Measurements from ENCODE around the gene MIPEP. TPM values are rescaled to one million over a fixed set of nuclear protein-coding genes. Genes with fewer than 3 reads are reported as not detected.
A peak's percentile ranks its signal among the peaks of the same experiment; 100 is the strongest.
"Not testable (repeated sequence)": the region's sequence is repeated elsewhere in the genome, so short reads cannot be mapped to it uniquely, and the experiment has no call there.

Gene MIPEP
- 29.9 TPM for total RNA-seq (ENCODE audit: insufficient read depth, low replicate concordance)

- DNase-seq (ENCODE audit: low spot score), result peak; percentile 99
Observed at GRCh38 chr13:23888658-23889614, at the start of gene MIPEP. MIPEP (minus strand) TSS chr13:23889400; CDS start chr13:23889320, 80 bp downstream.

DNA sequence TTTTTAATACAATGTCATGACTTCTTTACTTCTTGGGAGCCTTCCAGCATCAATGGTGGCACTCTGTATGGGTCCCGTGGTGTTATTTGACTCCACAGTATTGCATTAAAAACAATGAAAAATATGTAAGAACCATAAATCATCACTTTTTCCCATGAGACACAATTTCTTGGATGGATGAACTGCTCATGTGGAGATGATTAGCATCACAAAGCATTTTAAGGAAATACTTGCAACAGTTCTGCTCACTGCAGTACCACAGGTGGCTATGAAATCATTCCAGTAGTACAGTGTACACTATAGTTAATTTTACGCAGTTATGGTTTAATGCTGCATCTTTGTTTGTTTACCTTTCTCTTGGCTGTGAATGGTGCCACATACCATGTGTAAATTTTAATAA lies 45.3 kb upstream of the MIPEP start:
- no peak for DNase-seq (ENCODE audit: low spot score)

GRCh38 chr13:23928985-23929384 lies 39.8 kb upstream of the MIPEP start:
- peak; percentile 64 for DNase-seq (ENCODE audit: low spot score)

GRCh38 chr13:23923031-23923430 lies 33.8 kb upstream of the MIPEP start:
- DNase-seq (ENCODE audit: low spot score), result no peak

DNA sequence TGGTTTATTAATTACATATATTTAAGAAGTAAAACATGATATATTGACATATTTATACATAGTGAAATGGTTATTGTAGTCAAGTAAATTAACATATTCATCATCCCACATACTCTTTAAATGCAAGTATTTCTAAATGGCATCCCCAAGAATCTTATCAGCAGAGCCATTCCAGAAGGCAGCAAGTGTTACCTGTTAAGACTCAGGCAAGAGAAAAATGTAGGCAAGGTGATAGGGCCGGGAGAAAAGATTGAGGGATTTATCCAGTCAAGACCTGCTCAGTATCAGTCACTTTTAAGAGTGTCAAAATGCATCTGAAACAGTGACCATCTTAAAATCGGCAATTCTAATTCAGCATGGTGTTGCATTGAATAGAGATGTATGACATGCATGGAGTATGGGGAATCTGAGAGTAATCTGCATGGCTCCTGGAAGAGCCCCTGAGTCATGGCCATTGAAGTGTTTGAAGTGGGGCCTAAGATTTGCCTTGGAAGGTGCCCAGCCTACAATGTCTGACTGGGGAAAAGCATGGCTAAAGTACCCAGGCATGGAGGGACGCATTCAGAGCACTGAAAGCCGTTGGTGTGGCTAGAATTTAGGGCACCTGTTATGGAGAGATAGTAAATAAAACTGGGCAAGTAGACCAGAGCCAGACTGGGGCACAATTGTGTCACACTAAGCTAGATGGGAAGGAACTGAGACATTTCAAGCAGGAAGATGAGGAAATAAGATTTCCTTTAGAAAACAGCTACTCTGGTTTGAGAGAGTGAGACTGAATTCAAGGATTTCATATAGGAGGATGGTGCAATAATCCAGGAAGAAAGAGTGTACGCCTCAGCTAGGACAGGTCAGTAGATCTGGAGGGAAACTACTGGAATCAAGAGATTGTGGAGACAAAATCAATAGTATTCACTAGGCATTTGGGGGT lies 33.1 kb upstream of the MIPEP start:
- DNase-seq (ENCODE audit: low spot score), result no peak

DNA sequence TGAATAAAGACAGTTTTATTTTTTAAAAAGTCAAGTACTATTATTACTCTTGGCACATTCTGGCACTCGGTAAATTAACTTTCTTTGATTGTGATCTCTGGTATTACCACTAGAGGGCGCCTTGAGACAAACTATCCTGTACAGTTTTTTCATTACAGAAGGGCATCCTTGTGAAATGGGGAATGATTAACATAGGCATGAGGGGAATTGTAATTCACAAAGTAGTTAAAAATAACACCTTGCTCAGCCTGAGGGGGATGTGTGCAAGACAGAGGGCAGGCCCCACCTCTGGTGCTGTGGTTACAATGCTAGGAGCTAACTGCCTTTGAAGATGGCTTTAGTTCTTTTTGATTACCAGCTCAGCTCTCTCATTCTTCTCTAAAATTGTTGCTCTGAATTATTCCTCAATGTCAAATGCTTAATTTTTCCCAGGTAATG lies 32.3 kb upstream of the MIPEP start:
- DNase-seq (ENCODE audit: low spot score), result peak; percentile 61

DNA sequence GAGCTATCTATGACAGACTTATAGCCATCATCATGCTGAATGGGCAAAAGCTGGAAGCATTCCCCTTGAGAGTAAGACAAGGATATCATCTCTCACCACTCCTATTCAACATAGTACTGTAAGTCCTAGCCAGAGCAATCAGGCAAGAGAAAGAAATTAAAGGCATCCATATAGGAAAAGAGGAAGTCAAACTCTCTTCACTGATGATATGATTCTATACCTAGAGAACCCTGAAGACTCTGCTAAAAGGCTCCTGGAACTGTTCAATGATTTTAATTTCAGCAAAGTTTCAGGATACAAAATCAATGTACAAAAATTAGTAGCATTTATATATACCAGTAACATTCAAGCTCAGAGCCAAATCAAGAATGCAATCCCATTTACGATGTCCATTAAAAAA lies 29.8 kb upstream of the MIPEP start:
- no peak for DNase-seq (ENCODE audit: low spot score)

- no peak for DNase-seq (ENCODE audit: low spot score)
Observed at GRCh38 chr13:23918208-23918607, 29.0 kb upstream of the MIPEP start.

GRCh38 chr13:23915308-23915707 lies 26.1 kb upstream of the MIPEP start:
- no peak for DNase-seq (ENCODE audit: low spot score)

GRCh38 chr13:23912469-23912868 lies 23.3 kb upstream of the MIPEP start:
- DNase-seq (ENCODE audit: low spot score), result no peak

DNA sequence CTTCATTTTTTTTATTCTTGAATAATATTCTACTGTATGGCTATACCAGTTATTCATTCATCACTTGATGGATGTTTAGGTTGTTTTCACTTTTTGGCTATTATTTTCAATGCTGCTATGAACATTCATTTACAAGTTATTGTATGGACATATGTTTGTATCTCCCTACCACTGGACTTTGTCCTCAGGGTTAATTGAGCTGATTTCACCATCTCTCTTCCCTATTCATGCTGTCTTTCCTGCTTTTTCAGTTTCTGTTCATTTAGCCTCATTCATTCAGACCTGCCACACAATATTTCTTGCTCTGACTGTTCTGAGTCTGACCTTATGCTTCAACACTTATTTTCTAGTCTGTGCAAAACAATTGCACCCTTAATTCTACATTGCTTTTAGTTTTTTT lies 20.4 kb upstream of the MIPEP start:
- no peak for DNase-seq (ENCODE audit: low spot score)

DNA sequence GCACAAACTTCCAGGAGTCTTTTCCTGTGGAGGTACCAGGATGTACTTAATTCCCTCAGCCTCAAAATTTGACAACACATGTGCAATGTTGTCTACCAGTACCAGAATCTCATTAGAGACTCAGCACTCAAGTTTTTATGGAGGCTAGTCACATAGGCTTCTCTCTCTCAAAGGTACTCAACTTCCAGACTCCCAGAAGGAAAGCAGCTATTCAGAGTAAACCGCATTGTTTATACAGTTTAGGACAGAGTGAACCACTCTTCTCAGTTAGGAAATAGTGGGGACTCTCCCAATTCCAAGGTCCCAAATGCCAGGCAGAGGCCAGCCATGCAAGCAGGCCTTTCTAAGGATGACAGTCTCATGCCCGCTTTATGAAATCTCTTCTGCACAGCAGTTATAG lies 16.6 kb upstream of the MIPEP start:
- no peak for DNase-seq (ENCODE audit: low spot score)

DNA sequence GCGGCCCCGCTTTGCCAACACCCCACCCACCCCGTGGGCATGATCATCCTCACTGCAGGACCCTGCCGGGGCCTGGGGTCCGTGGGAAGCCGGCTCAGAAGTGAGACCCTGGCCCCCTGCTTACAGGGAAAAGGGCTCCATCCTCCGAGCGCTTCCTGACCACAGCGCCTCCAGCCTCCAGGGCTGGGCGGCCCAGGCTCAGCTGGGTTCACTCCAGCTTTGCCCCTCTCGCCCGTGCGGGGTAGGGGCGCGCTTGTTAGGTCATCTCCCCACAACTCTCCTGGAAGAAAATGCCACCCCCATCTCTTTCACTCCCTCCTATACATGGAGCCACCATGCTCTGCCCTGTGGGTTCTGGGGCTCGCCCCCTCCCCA lies 14.7 kb upstream of the MIPEP start:
- no peak for DNase-seq (ENCODE audit: low spot score)

- DNase-seq (ENCODE audit: low spot score), result no peak
Observed at GRCh38 chr13:23902975-23903905, 14.0 kb upstream of the MIPEP start.

- DNase-seq (ENCODE audit: low spot score), result no peak
Observed at GRCh38 chr13:23901365-23901764, 12.2 kb upstream of the MIPEP start.

DNA sequence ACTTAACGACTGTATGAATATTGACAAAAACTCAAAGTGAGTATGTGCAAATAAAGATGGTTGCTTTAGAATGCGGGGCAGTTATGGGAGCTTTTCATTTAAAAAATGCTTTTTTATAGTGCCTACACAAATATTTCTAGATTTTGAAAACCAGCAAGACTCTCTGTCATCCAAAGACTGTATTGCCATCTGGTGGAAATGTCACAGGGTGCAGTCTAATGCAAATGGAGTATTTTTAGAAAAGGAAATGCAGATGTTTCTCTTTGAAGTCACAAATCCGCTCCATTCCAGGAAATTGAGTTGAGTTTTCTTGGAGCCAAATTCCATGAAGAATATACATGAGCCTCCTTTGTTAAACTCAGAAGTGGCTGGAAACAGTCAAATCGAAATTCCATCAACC lies 10.4 kb upstream of the MIPEP start:
- peak; percentile 85 for DNase-seq (ENCODE audit: low spot score)

DNA sequence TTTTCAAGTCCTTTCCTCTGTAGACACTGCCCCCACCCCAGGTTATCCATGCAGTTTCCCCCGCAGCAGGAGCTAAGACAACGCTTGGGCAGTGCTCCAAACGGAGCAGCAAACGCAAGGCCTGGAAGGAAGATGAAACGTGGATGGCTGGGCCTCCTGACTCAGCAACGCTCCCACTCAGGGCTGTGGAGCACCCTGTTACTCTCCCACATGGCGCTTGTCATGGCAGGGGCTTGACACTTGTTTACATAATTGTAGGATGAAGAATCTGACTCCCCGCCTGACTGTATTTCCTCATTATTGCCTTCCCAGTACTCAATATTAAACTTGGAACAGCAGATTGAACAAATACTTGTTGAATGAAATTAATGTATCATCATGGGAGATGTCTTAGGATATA lies 8.9 kb upstream of the MIPEP start:
- DNase-seq (ENCODE audit: low spot score), result no peak

- DNase-seq (ENCODE audit: low spot score), result not testable (repeated sequence)
Observed at GRCh38 chr13:23897452-23897919, 8.3 kb upstream of the MIPEP start, which contains the start of gene C1QTNF9B. C1QTNF9B (minus strand) TSS chr13:23897502.

- not testable (repeated sequence) for DNase-seq (ENCODE audit: low spot score)
Observed at GRCh38 chr13:23894746-23895145, 5.5 kb upstream of the MIPEP start.

DNA sequence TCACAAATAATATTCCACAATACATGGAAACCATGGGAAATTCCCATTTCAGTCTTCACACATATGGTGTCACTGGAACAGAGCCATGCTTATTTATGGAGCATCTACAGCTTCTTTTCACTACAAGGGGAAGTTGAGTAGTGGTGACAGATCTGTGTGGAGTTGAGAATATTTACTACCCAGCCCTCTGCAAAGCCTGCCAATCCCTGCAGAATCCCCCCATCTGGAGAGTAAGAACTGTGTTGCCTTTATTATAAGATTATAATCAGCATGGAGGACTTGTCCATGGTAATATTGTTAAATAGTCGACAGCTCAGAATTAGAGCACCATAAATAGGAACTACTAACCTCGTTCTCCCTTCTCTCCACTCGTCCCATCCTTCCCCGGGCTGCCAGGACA lies 4.6 kb upstream of the MIPEP start:
- not testable (repeated sequence) for DNase-seq (ENCODE audit: low spot score)
